ENCODE measurements around the gene CD4.

GRCh38 chr12:6838854-6839253 lies 49.5 kb downstream of the CD4 start:
- TF ChIP-seq CTCF (IDR thresholded peaks at IDR 0.05), result no peak
- TF ChIP-seq ZFX (IDR thresholded peaks at IDR 0.05; ENCODE audit: borderline replicate concordance), result no peak
